Pancreas (tissue), 10 donors: ENCODE measurements around the gene ZFP14. TPM values are rescaled to one million over a fixed set of nuclear protein-coding genes. Genes with fewer than 3 reads are reported as not detected.

ENCODE experiments used
- ATAC-seq, 4 donors: fragments of 200-7000 bp; cut with Tn5 transposase; one replicate each; pipeline versions ENCODE4 v1.8.0 to v1.9.1; 2020; ENCODE audit warnings: mild to moderate bottlenecking in 4 of 4, moderate library complexity in 4 of 4
- DNase-seq, 6 donors: peaks; one replicate each; pipeline ENCODE4 v3.0.0-alpha.2; 2020
- FAIRE-seq: peaks from 2 replicates; lab custom pipeline; 2012; peaks lifted over from hg19 to GRCh38; lab: Jason Lieb, UNC
- H3K27ac ChIP-seq, 4 donors: fragments of 200-600 bp; sonication (generic); 1 replicate in 3 of 4; 2 replicates in 1 of 4; pipeline versions ENCODE4 v1.5.0 to v1.8.0; 2020
- H3K27me3 ChIP-seq, 4 donors: fragments of 200-600 bp; one replicate each; pipeline ENCODE4 v1.8.0; 2021
- H3K36me3 ChIP-seq, 3 donors: fragments of 200-600 bp; sonication (generic) in 1 of 3; one replicate each; pipeline versions ENCODE4 v1.5.0 to v1.8.0; 2020 to 2021
- H3K4me1 ChIP-seq, 3 donors: fragments of 200-600 bp; one replicate each; pipeline ENCODE4 v1.8.0; 2021
- H3K4me3 ChIP-seq, 4 donors: fragments of 200-600 bp; sonication (generic) in 2 of 4; one replicate each; pipeline versions ENCODE4 v1.5.0 to v1.8.0; 2020 to 2021
- H3K9me3 ChIP-seq, 4 donors: fragments of 200-600 bp; one replicate each; pipeline ENCODE4 v1.8.0; 2021
- CTCF ChIP-seq, 4 donors: fragments of 200-600 bp; sonication (generic) in 3 of 4; IDR thresholded peaks; one replicate each; pipeline versions ENCODE4 v1.5.0 to v1.8.0; 2021; ENCODE audit warnings: antibody characterized with exemption in 4 of 4
- WGBS, 2 donors: extraction: QIAGEN DNeasy Blood & Tissue Kit; methylation state at CpG; one replicate each; pipeline ENCODE4 v1.1.7; 2013; 5-methylcytosine and 5-hydroxymethylcytosine counted together
- intact Hi-C, 3 donors: fragments of 100-400 bp; cut with DNase I; formaldehyde crosslinking; loops; one replicate each; pipeline versions ENCODE4 v1.11.1 to v1.14.2; 2022
- polyA plus RNA-seq, 2 donors: library from polyadenylated mRNA; stranded (reverse); fragments of 200-250 nt; gene quantifications; one replicate each; pipeline ENCODE4 v1.2.3, GENCODE V29; 2013
- total RNA-seq, 6 donors: library from RNA; stranded (reverse); fragmentation: NEBNext Ultra II Directional in 4 of 6; extraction: Animal tissue kit (Norgen Biotek cat#: 25700) in 4 of 6; gene quantifications; one replicate each; pipeline versions ENCODE4 v1.2.1 to v1.2.4, GENCODE V29; 2021 to 2023
- donor health status: healthy with polysubstance abuse.
- donor health status: DM: no; HTN: no; CAD: no; lungs with moderate emphysema.
- donor health status: DM: no; HTN: no; CAD: no.
- donor health status: control.
- donor health status: control.
- donor health status: Bipolar disorder and iron deficiency.
- donor health status: DM: yes; HTN: yes; CAD: no.
- donor health status: DM: no; HTN: no; CAD: no.
- donor health status: DM: no; HTN: no; CAD: no.
- donor health status: DM: yes; HTN: yes; CAD: no.

ZFP14 gene
- total and polyA plus RNA-seq, 8 donors, result 0.88 to 5.3 (median 1.9) TPM

- FAIRE-seq (no peak), ATAC-seq (no peak), DNase-seq (no peak)
- no peak overlapping the region for H3K4me3 ChIP-seq
- no peaks in the 10 kb centered on the region for H3K36me3 ChIP-seq
- intact Hi-C loops, result no loop called here
- H3K27ac ChIP-seq, result no peak overlapping the region
- 95 to 96% methylated on average over 5 of the region's 5 CpGs for WGBS, 2 donors
- no peak for TF ChIP-seq CTCF (IDR thresholded peaks at IDR 0.05)
- peaks cover 0 to 9% (median 0%) of the 10 kb centered on the region in 3 donors for H3K4me1 ChIP-seq
- H3K9me3 ChIP-seq, result no peaks in the 10 kb centered on the region
- H3K27me3 ChIP-seq, result no peaks in the 10 kb centered on the region
These were observed 5.3 kb downstream of the ZFP14 start for GRCh38 chr19:36373638-36374156.

- Histone ChIP-seq H3K27ac (no peak overlapping the region), H3K27me3 (no peaks in the 10 kb centered on the region), H3K36me3 (peaks cover 0 to 8% (median 0%) of the 10 kb centered on the region in 3 donors), H3K9me3 (no peaks in the 10 kb centered on the region), H3K4me1 (no peaks in the 10 kb centered on the region), H3K4me3 (no peak overlapping the region)
- FAIRE-seq, result no peak
- intact Hi-C loops, result no loop called here
- ATAC-seq, result no peak
- DNase-seq, result no peak
- TF ChIP-seq CTCF (IDR thresholded peaks at IDR 0.05), result no peak
These were observed 7.1 kb downstream of the ZFP14 start for GRCh38 chr19:36371886-36372285.

- Histone ChIP-seq H3K27ac (no peak overlapping the region), H3K4me3 (no peak overlapping the region), H3K36me3 (peaks cover 0 to 31% (median 1%) of the 10 kb centered on the region in 3 donors), H3K9me3 (no peaks in the 10 kb centered on the region), H3K4me1 (no peaks in the 10 kb centered on the region), H3K27me3 (no peaks in the 10 kb centered on the region)
- DNase-seq, result no peak
- intact Hi-C loops, result no loop called here
- no peak for ATAC-seq
- FAIRE-seq, result no peak
- no peak for TF ChIP-seq CTCF (IDR thresholded peaks at IDR 0.05)
- WGBS, 2 donors, result 69 to 82% methylated on average over 6 of the region's 6 CpGs
These were observed 15.2 kb downstream of the ZFP14 start for GRCh38 chr19:36363845-36364244.

GRCh38 chr19:36340786-36341372, 38.1 kb downstream of the ZFP14 start:
- no peaks in the 10 kb centered on the region for H3K27me3 ChIP-seq
- H3K4me3 ChIP-seq, result no peak overlapping the region
- ATAC-seq, result no peak
- no peak for FAIRE-seq
- intact Hi-C loops, result no loop called here
- H3K9me3 ChIP-seq, result peaks cover 0 to 7% (median 0%) of the 10 kb centered on the region in 4 donors
- DNase-seq, result no peak
- no peak for TF ChIP-seq CTCF (IDR thresholded peaks at IDR 0.05)
- WGBS, 2 donors, result 95 to 98% methylated on average over 10 of the region's 10 CpGs
- H3K36me3 ChIP-seq, result peaks cover 0 to 8% (median 0%) of the 10 kb centered on the region in 3 donors
- H3K27ac ChIP-seq, result no peak overlapping the region
- no peaks in the 10 kb centered on the region for H3K4me1 ChIP-seq
